ENCODE results near the gene KRTAP4-11.
"Not testable (repeated sequence)": the region's sequence is repeated elsewhere in the genome, so short reads cannot be mapped to it uniquely, and the experiment has no call there.

The KRTAP4-11 gene

DNA sequence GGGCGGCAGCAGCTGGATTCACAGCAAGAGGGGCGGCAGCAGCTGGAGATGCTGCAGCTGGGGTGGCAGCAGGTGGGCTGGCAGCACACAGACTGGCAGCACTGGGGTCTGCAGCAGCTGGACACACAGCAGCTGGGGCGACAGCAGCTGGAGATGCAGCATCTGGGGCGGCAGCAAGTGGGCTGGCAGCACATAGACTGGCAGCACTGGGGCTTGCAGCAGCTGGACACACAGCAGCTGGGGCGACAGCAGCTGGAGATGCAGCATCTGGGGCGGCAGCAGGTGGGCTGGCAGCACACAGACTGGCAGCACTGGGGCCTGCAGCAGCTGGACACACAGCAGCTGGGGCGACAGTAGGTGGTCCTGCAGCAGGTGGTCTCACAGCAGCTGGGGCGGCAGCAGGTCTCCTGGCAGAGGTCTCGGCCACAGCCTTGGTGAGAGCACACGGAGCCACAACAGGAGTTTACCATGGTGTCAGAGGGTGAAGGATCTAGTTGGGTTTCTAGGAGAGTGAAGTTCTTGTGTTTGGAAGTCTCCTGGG is at the start of gene KRTAP4-11:
TSS of gene KRTAP4-11 (minus strand) at position 528 of the 541 bp plus-strand sequence. CDS start at position 470, 58 bp downstream.
- not testable (repeated sequence) for H3K27me3 ChIP-seq (ENCODE audit: insufficient read depth, low read length); H3K9ac ChIP-seq (ENCODE audit: low read length); H3K36me3 ChIP-seq (ENCODE audit: insufficient read depth, low read length); H3K9me2 ChIP-seq (ENCODE audit: low read depth, low read length); H3K4me2 ChIP-seq (ENCODE audit: low read length); H3K9me3 ChIP-seq (ENCODE audit: low read length); H4K20me1 ChIP-seq (ENCODE audit: insufficient read depth, low read length); H3K4me1 ChIP-seq (ENCODE audit: insufficient read depth, low read length, severe bottlenecking); H3F3A ChIP-seq (ENCODE audit: insufficient read depth, low read length); H3K4me3 ChIP-seq (ENCODE audit: low read depth, low read length, poor library complexity, severe bottlenecking); H3K27ac ChIP-seq (ENCODE audit: low read depth, low read length, poor library complexity, severe bottlenecking); H2AFZ ChIP-seq (ENCODE audit: low read length); H3K79me2 ChIP-seq (ENCODE audit: insufficient read depth, low read length)

- H3K27me3 ChIP-seq (ENCODE audit: insufficient read depth, low read length), result no peaks in the 10 kb centered on the region
- no peak overlapping the region for H3K27ac ChIP-seq (ENCODE audit: low read depth, low read length, poor library complexity, severe bottlenecking)
- H3K9ac ChIP-seq (ENCODE audit: low read length), result no peak overlapping the region
- no peaks in the 10 kb centered on the region for H3K79me2 ChIP-seq (ENCODE audit: insufficient read depth, low read length)
- no peaks in the 10 kb centered on the region for H3F3A ChIP-seq (ENCODE audit: insufficient read depth, low read length)
- H3K4me1 ChIP-seq (ENCODE audit: insufficient read depth, low read length, severe bottlenecking), result no peaks in the 10 kb centered on the region
- no peaks in the 10 kb centered on the region for H3K9me2 ChIP-seq (ENCODE audit: low read depth, low read length)
- H3K4me3 ChIP-seq (ENCODE audit: low read depth, low read length, poor library complexity, severe bottlenecking), result no peak overlapping the region
- no peak for TF ChIP-seq EZH2 (IDR thresholded peaks at IDR 0.05; ENCODE audit: borderline replicate concordance, low read length)
- no peak for TF ChIP-seq CTCF (IDR thresholded peaks at IDR 0.05; ENCODE audit: low read length)
- H2AFZ ChIP-seq (ENCODE audit: low read length), result no peak overlapping the region
- H3K4me2 ChIP-seq (ENCODE audit: low read length), result no peak overlapping the region
- no peaks in the 10 kb centered on the region for H3K9me3 ChIP-seq (ENCODE audit: low read length)
- no peaks in the 10 kb centered on the region for H4K20me1 ChIP-seq (ENCODE audit: insufficient read depth, low read length)
- no peaks in the 10 kb centered on the region for H3K36me3 ChIP-seq (ENCODE audit: insufficient read depth, low read length)
Measured at GRCh38 chr17:41167561-41167960, 49.4 kb upstream of the KRTAP4-11 start.

DNA sequence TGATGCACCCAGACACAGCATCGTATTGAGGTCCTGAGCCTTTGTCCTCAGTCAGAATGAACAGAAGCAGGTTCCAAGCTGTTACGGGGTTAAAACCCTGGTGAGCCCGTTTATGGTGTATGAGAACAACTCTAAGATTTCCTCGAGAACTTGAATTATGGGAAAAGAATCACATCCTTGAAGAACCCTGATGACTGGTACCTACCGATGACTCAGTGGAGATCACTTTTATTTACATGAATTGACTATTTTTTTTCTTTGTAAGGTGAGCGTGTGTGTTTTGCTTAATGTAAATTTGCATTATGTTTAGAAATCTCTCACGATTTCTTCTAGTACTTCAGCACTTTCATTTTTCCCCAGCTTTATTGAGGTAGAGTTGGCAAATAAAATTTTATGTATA is 45.7 kb upstream of the KRTAP4-11 start:
- H3K9me2 ChIP-seq (ENCODE audit: low read depth, low read length), result no peaks in the 10 kb centered on the region
- TF ChIP-seq EZH2 (IDR thresholded peaks at IDR 0.05; ENCODE audit: borderline replicate concordance, low read length), result no peak
- TF ChIP-seq CTCF (IDR thresholded peaks at IDR 0.05; ENCODE audit: low read length), result no peak
- H3K79me2 ChIP-seq (ENCODE audit: insufficient read depth, low read length), result no peaks in the 10 kb centered on the region
- H3K9me3 ChIP-seq (ENCODE audit: low read length), result no peaks in the 10 kb centered on the region
- H2AFZ ChIP-seq (ENCODE audit: low read length), result no peak overlapping the region
- H3K4me1 ChIP-seq (ENCODE audit: insufficient read depth, low read length, severe bottlenecking), result no peaks in the 10 kb centered on the region
- H3F3A ChIP-seq (ENCODE audit: insufficient read depth, low read length), result no peaks in the 10 kb centered on the region
- H3K4me3 ChIP-seq (ENCODE audit: low read depth, low read length, poor library complexity, severe bottlenecking), result no peak overlapping the region
- H4K20me1 ChIP-seq (ENCODE audit: insufficient read depth, low read length), result no peaks in the 10 kb centered on the region
- no peak overlapping the region for H3K9ac ChIP-seq (ENCODE audit: low read length)
- no peak overlapping the region for H3K27ac ChIP-seq (ENCODE audit: low read depth, low read length, poor library complexity, severe bottlenecking)
- no peak overlapping the region for H3K4me2 ChIP-seq (ENCODE audit: low read length)
- no peaks in the 10 kb centered on the region for H3K27me3 ChIP-seq (ENCODE audit: insufficient read depth, low read length)
- no peaks in the 10 kb centered on the region for H3K36me3 ChIP-seq (ENCODE audit: insufficient read depth, low read length)

DNA sequence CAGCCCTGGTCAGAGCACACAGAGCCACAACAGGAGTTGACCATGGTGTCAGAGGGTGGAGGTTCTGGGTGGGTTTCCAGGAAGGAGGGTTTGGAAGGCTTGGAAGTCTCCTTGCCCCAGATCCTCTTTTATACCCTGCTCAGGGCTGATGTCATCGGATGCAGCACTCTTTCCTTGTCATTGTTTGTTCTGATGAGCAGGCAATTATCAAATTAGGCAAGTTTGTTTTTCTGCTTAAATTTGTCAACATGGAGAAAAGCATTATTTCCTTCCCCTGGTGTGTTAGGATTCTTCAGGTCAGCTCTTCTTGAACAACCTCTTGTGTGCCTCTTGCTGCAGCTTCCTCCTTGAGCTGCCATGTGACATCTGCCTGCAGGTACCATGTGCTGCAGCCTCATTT is 42.5 kb upstream of the KRTAP4-11 start, which contains the start of gene KRTAP4-4:
TSS of gene KRTAP4-4 (minus strand) at position 101 of the 400 bp plus-strand sequence. CDS start at position 44, 57 bp downstream.
- Histone ChIP-seq H3K4me3 (ENCODE audit: low read depth, low read length, poor library complexity, severe bottlenecking) (no peak within 1 kb of the TSS), H3K79me2 (ENCODE audit: insufficient read depth, low read length) (no peaks in the 10 kb centered on the region), H3K9me2 (ENCODE audit: low read depth, low read length) (no peaks in the 10 kb centered on the region), H3K4me2 (ENCODE audit: low read length) (no peak within 1 kb of the TSS), H3K27me3 (ENCODE audit: insufficient read depth, low read length) (no peaks in the 10 kb centered on the region), H3K36me3 (ENCODE audit: insufficient read depth, low read length) (no peaks in the 10 kb centered on the region), H4K20me1 (ENCODE audit: insufficient read depth, low read length) (no peaks in the 10 kb centered on the region), H3K27ac (ENCODE audit: low read depth, low read length, poor library complexity, severe bottlenecking) (no peak within 1 kb of the TSS), H3K9me3 (ENCODE audit: low read length) (no peaks in the 10 kb centered on the region), H3K9ac (ENCODE audit: low read length) (no peak within 1 kb of the TSS), H3K4me1 (ENCODE audit: insufficient read depth, low read length, severe bottlenecking) (no peaks in the 10 kb centered on the region), H3F3A (ENCODE audit: insufficient read depth, low read length) (no peaks in the 10 kb centered on the region), H2AFZ (ENCODE audit: low read length) (no peak within 1 kb of the TSS)
- TF ChIP-seq CTCF (IDR thresholded peaks at IDR 0.05; ENCODE audit: low read length) (no peak), EZH2 (IDR thresholded peaks at IDR 0.05; ENCODE audit: borderline replicate concordance, low read length) (no peak)

DNA sequence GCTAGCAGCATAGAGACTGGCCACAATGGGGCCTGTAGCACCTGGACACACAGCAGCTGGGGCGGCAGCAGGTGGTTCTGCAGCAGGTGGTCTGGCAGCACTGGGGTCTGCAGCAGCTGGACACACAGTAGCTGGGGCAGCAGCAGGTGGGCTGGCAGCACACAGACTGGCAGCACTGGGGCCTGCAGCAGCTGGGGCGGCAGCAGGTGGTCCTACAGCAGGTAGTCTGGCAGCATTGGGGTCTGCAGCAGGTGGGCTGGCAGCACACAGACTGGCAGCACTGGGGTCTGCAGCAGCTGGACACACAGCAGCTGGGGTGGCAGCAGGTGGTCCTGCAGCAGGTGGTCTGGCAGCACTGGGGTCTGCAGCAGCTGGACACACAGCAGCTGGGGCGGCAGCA is 42.0 kb upstream of the KRTAP4-11 start:
- H3K4me2 ChIP-seq (ENCODE audit: low read length); H3K9me2 ChIP-seq (ENCODE audit: low read depth, low read length); H4K20me1 ChIP-seq (ENCODE audit: insufficient read depth, low read length); H3K27ac ChIP-seq (ENCODE audit: low read depth, low read length, poor library complexity, severe bottlenecking); H3K36me3 ChIP-seq (ENCODE audit: insufficient read depth, low read length); H3K9ac ChIP-seq (ENCODE audit: low read length); H3K4me3 ChIP-seq (ENCODE audit: low read depth, low read length, poor library complexity, severe bottlenecking); H3K9me3 ChIP-seq (ENCODE audit: low read length); H3F3A ChIP-seq (ENCODE audit: insufficient read depth, low read length); H3K27me3 ChIP-seq (ENCODE audit: insufficient read depth, low read length); H3K4me1 ChIP-seq (ENCODE audit: insufficient read depth, low read length, severe bottlenecking); H3K79me2 ChIP-seq (ENCODE audit: insufficient read depth, low read length); H2AFZ ChIP-seq (ENCODE audit: low read length): not testable (repeated sequence)

Data from OCI-LY1 (cell line).